GM13977 (cell line): ENCODE results near the gene SGF29.
"Not testable (repeated sequence)": the region's sequence is repeated elsewhere in the genome, so short reads cannot be mapped to it uniquely, and the experiment has no call there.

Source experiments
- DNase-seq: peaks from one replicate; pipeline ENCODE4 v3.0.0; 2012; ENCODE audit warnings: low spot score
- CTCF ChIP-seq: IDR thresholded peaks from 2 replicates; pipeline ENCODE4 v1.5.1; 2012; ENCODE audit warnings: mild to moderate bottlenecking, control low read depth; ENCODE audit not compliant: insufficient read depth; ENCODE audit errors: extremely low read depth, missing control alignments
- in situ Hi-C: fragments of 300-500 bp; cut with MboI; formaldehyde crosslinking; loops from one replicate; pipeline ENCODE4 v1.12.0; 2022; ENCODE audit warnings: low sequenced_read_pairs, low pct_unique_long_range_greater_than_20kb, mixed read lengths, inconsistent platforms; ENCODE audit not compliant: unreplicated experiment

SGF29 gene

GRCh38 chr16:28617874-28618273 lies 64.2 kb downstream of the SGF29 start:
- in situ Hi-C loops, result no loop called here
- no peak for DNase-seq
- TF ChIP-seq CTCF, result no peak

- in situ Hi-C loops, DNase-seq: not testable (repeated sequence)
Observed at GRCh38 chr16:28620316-28620715, 66.6 kb downstream of the SGF29 start.

- TF ChIP-seq CTCF, result no peak
- DNase-seq, result no peak
- in situ Hi-C loops, result no loop called here
Observed at GRCh38 chr16:28621481-28622155, 67.9 kb downstream of the SGF29 start.

- DNase-seq, in situ Hi-C loops: not testable (repeated sequence)
Observed at GRCh38 chr16:28622532-28623171, 68.9 kb downstream of the SGF29 start.

GRCh38 chr16:28623172-28623711 lies 69.5 kb downstream of the SGF29 start:
- TF ChIP-seq CTCF, result no peak
- peak; percentile 54 for DNase-seq
- in situ Hi-C loops, result no loop called here

GRCh38 chr16:28630905-28631304 lies 77.2 kb downstream of the SGF29 start:
- in situ Hi-C loops, DNase-seq: not testable (repeated sequence)

GRCh38 chr16:28636093-28636823 lies 82.5 kb downstream of the SGF29 start:
- DNase-seq, in situ Hi-C loops: not testable (repeated sequence)

GRCh38 chr16:28637765-28638164 lies 84.0 kb downstream of the SGF29 start, which contains the start of gene NPIPB8:
TSS of gene NPIPB8 (plus strand) at chr16:28638065. CDS start at chr16:28638361, 296 bp downstream.
- in situ Hi-C loops, DNase-seq: not testable (repeated sequence)

- DNase-seq, in situ Hi-C loops: not testable (repeated sequence)
Observed at GRCh38 chr16:28638359-28638758, 84.6 kb downstream of the SGF29 start.

GRCh38 chr16:28639959-28640358 lies 86.2 kb downstream of the SGF29 start:
- DNase-seq, in situ Hi-C loops: not testable (repeated sequence)
